Measurements from ENCODE around the gene ANKFN1. TPM values are rescaled to one million over a fixed set of nuclear protein-coding genes. Genes with fewer than 3 reads are reported as not detected.

Gene ANKFN1, protein sequence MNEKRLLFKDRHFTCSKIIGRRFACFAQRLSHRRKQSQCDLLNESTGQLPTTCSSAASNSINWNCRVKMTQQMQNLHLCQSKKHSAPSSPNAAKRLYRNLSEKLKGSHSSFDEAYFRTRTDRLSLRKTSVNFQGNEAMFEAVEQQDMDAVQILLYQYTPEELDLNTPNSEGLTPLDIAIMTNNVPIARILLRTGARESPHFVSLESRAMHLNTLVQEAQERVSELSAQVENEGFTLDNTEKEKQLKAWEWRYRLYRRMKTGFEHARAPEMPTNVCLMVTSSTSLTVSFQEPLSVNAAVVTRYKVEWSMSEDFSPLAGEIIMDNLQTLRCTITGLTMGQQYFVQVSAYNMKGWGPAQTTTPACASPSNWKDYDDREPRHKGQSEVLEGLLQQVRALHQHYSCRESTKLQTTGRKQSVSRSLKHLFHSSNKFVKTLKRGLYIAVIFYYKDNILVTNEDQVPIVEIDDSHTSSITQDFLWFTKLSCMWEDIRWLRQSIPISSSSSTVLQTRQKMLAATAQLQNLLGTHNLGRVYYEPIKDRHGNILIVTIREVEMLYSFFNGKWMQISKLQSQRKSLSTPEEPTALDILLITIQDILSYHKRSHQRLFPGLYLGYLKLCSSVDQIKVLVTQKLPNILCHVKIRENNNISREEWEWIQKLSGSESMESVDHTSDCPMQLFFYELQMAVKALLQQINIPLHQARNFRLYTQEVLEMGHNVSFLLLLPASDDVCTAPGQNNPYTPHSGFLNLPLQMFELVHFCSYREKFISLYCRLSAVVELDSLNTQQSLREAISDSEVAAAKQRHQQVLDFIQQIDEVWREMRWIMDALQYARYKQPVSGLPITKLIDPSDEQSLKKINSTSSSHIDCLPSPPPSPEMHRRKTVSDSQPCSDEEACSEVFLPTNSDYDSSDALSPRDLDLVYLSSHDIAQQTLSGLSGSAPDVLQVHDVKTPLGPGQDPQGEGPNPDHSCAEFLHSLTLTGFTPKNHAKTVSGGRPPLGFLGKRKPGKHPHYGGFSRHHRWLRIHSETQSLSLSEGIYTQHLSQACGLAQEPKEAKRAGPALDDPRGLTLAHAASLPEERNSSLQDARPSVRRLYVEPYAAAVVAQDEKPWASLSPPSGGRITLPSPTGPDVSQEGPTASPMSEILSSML
- total RNA-seq: under 0.01 TPM in 1 of 2 replicates, not detected in the other

DNA sequence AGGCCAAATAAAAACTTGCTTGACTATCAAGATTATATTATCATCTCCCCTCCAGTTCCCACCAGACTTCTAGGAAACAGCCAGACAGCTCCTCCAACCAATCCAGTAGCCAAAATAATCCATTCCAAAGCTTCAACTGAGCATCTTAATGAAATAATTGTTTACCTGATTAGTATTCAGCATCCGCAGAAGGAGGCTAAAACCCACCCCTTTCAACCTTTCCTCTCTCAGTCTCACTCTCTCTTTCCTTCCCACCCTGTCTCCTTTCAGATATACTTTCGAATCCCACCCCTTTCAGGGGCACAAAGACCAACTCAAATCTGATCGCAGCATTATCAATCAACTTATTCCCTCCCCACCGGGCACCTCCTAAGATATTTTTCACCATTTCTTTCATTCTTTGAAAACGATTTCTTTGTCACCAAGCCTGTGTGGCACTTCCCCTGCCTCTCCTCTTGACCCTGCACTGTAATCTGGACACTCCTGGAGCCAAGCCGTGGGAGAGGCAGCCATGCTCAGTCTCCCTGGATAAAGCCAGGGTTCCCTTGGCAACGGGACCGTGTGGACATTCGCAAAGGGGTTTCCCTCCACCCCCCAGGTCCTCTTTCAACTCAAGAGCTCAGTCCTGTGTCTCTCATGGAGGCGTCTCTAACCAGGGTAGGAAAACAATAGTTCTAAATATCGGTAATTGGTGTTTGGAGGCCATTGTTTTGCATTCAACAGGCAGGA, at the start of gene ANKFN1:
Gene ANKFN1, plus strand, starts transcription at position 602 of the 729 bp plus-strand sequence. CDS start 59,193 bp downstream, outside the sequence.

